HEK293 (cell line): ENCODE results near the gene CHST12.

Experiments
- ZSCAN16 ChIP-seq: fragments of 450-650 bp; formaldehyde crosslinking; IDR thresholded peaks from 2 replicates; pipeline ENCODE4 v1.5.1; 2016; ENCODE audit warnings: missing biosample characterization, missing genetic modification characterization
- TF ChIP-seq, protein P1 (sequence below): fragments of 450-650 bp; formaldehyde crosslinking; IDR thresholded peaks from 2 replicates; pipeline ENCODE4 v1.5.1; 2016; ENCODE audit warnings: missing biosample characterization, missing genetic modification characterization
- TF ChIP-seq, protein P2 (sequence below): fragments of 450-650 bp; formaldehyde crosslinking; IDR thresholded peaks from 2 replicates; pipeline ENCODE4 v1.5.1; 2016; ENCODE audit warnings: missing biosample characterization, missing genetic modification characterization

DNA sequence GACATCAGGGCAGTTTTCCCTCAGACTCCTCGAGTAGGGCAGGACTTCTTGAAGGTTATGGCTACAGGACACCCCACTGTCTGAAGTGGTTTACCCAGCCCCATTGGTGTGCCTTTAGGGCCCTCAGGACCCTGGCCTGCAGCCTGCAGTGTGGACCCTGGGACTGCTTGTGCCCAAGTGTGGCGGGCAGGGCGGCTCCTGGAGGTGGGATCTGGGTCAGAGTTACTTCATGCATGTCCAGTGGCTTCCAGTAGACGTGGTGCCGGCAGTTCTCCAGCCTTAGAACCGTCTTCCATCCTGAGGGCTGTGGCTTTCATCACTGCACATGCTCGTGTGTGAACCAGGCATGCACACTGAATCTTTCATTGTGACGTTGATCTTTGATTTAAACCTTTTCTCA lies 32.1 kb upstream of the CHST12 start:
- TF ChIP-seq, protein P1, sequence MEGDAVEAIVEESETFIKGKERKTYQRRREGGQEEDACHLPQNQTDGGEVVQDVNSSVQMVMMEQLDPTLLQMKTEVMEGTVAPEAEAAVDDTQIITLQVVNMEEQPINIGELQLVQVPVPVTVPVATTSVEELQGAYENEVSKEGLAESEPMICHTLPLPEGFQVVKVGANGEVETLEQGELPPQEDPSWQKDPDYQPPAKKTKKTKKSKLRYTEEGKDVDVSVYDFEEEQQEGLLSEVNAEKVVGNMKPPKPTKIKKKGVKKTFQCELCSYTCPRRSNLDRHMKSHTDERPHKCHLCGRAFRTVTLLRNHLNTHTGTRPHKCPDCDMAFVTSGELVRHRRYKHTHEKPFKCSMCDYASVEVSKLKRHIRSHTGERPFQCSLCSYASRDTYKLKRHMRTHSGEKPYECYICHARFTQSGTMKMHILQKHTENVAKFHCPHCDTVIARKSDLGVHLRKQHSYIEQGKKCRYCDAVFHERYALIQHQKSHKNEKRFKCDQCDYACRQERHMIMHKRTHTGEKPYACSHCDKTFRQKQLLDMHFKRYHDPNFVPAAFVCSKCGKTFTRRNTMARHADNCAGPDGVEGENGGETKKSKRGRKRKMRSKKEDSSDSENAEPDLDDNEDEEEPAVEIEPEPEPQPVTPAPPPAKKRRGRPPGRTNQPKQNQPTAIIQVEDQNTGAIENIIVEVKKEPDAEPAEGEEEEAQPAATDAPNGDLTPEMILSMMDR (tag by site-specific recombination), result no peak
- TF ChIP-seq ZSCAN16 (tag by site-specific recombination), result no peak
- TF ChIP-seq, protein P2, sequence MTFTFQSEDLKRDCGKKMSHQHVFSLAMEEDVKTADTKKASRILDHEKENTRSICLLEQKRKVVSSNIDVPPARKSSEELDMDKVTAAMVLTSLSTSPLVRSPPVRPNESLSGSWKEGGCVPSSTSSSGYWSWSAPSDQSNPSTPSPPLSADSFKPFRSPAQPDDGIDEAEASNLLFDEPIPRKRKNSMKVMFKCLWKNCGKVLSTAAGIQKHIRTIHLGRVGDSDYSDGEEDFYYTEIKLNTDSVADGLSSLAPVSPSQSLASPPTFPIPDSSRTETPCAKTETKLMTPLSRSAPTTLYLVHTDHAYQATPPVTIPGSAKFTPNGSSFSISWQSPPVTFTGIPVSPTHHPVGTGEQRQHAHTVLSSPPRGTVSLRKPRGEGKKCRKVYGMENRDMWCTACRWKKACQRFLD (tag by site-specific recombination), result no peak
